K562 (cell line): Measurements from ENCODE around the gene MAP3K20. TPM values are rescaled to one million over a fixed set of nuclear protein-coding genes. Genes with fewer than 3 reads are reported as not detected.
A peak's percentile ranks its signal among the peaks of the same experiment; 100 is the strongest.

ENCODE experiments used
- CHD1 ChIP-seq: fragments of 200-600 bp; sonication (generic); IDR thresholded peaks from one replicate; pipeline ENCODE4 v1.6.1; 2012; ENCODE audit warnings: mild to moderate bottlenecking, moderate library complexity, low read length, inconsistent platforms
- GTF2E2 ChIP-seq: fragments of 200-800 bp; sonication (Bioruptor generic); IDR thresholded peaks from 2 replicates; pipeline ENCODE4 v1.6.1; 2016; ENCODE audit warnings: missing genetic modification characterization, missing compliant biosample characterization
- HINFP ChIP-seq: fragments of 450-650 bp; conservative IDR thresholded peaks from 2 replicates; pipeline ENCODE4 v1.6.1; 2016; ENCODE audit warnings: missing genetic modification characterization, low read depth, mild to moderate bottlenecking, control low read depth, missing compliant biosample characterization
- MECOM ChIP-seq: fragments of 250-450 bp; sonication (Bioruptor Pico); IDR thresholded peaks from 2 replicates; pipeline ENCODE4 v1.8.0; 2022; ENCODE audit warnings: inconsistent platforms
- NR3C1 ChIP-seq: sonication (generic); formaldehyde crosslinking; IDR thresholded peaks from 2 replicates; pipeline ENCODE4 v1.8.1; 2022; ENCODE audit warnings: missing genetic modification reagents
- ZNF318 ChIP-seq, 2 experiments: fragments of 450-650 bp; IDR thresholded peaks; 2 replicates each; pipeline ENCODE4 v1.6.1; 2016; ENCODE audit warnings: mild to moderate bottlenecking in 2 of 2, borderline replicate concordance in 1 of 2, low read depth in 1 of 2, moderate library complexity in 1 of 2
- ZNF407 ChIP-seq: fragments of 450-650 bp; IDR thresholded peaks from 2 replicates; pipeline ENCODE4 v1.6.1; 2016; ENCODE audit warnings: low read depth
- ZNF586 ChIP-seq: fragments of 450-650 bp; formaldehyde crosslinking; conservative IDR thresholded peaks from 2 replicates; pipeline ENCODE4 v1.4.0; 2020; ENCODE audit warnings: mild to moderate bottlenecking, moderate library complexity
- polyA plus RNA-seq, 8 experiments: library from polyadenylated mRNA; depleted of rRNA in 4 of 8; stranded (reverse) in 5 of 8; unstranded in 3 of 8; fragments of >200 nt; fragmentation: Nextera tagmentation in 2 of 8; fragmentation: Illumina TruSeq in 1 of 8; extraction: Ambion mirVana in 2 of 8; extraction: Trizol in 1 of 8; gene quantifications; 2 replicates each; pipeline versions ENCODE4 v1.2.1 to v1.2.3, GENCODE V29; 2011 to 2014; ENCODE audit warnings: inconsistent platforms in 1 of 8, missing spikeins in 1 of 8
- total RNA-seq, 7 experiments: library from RNA; depleted of rRNA in 6 of 7; stranded (reverse); fragments of >200 nt in 6 of 7; fragmentation: Illumina TruSeq in 2 of 7; extraction: Trizol in 2 of 7; gene quantifications; 2 replicates each; pipeline versions ENCODE4 v1.2.1 to v1.2.3, GENCODE V29; 2011 to 2021; ENCODE audit warnings: low replicate concordance in 1 of 7

The MAP3K20 gene
- total and polyA plus RNA-seq, 9 of the 15 experiments (the other 6 are each of a cell fraction or from before 2014, with no cell fraction given): 9.8 to 34.2 (median 27.3) TPM

GRCh38 chr2:173075056-173075780 lies 428 bp upstream of the MAP3K20 start (continued):
- TF ChIP-seq ZNF318 (IDR thresholded peaks at IDR 0.05; ENCODE audit: borderline replicate concordance in 1 of 2, low read depth in 1 of 2): 0 out of 4 replicates have a peak, but pooled peaks of 1 of the 2 experiments have one; percentile 18
- TF ChIP-seq ZNF586 (CRISPR knock-in tag): no peak
- TF ChIP-seq ZNF407: no peak
- TF ChIP-seq HINFP (tag): no peak
- TF ChIP-seq MECOM (CRISPR knock-in tag): 0 out of 2 replicates have a peak, but pooled peaks have one; percentile 38
- 0 out of 2 replicates have a peak, but pooled peaks have one; percentile 25 for TF ChIP-seq NR3C1 (CRISPR knock-in tag)
- no peak for TF ChIP-seq CHD1
- no peak; the same call in 1 of the 2 replicates for TF ChIP-seq GTF2E2 (tag)
